NOMO-1 treated with DMSO at 0.1 percent for 48 hours (cell line): ENCODE results near the gene OR5AR1.
"Not testable (repeated sequence)": the region's sequence is repeated elsewhere in the genome, so short reads cannot be mapped to it uniquely, and the experiment has no call there.

Experiments
- DNase-seq: peaks from one replicate; lab custom pipeline; 2025; ENCODE audit not compliant: unreplicated experiment; lab: John Stamatoyannopoulos, UW

OR5AR1 gene

DNA sequence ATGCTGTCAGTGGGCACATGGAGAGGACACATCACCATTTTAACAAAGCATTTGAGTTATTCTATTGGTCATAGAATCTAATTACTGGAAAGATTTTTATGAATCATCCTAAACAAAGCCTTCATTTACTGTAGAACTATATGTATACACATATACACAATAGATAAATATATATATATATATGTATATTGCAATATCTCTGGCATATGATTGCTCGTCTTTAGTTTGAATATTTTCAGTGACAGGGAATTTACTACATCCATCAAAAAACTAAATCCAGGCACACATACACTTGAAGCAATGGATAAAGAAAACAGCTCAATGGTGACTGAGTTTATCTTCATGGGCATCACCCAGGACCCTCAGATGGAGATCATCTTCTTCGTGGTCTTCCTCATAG lies at the start of gene OR5AR1:
OR5AR1 (plus strand) TSS at position 301 of the 400 bp plus-strand sequence; CDS start at position 301, 0 bp downstream.
- DNase-seq, result no peak

DNA sequence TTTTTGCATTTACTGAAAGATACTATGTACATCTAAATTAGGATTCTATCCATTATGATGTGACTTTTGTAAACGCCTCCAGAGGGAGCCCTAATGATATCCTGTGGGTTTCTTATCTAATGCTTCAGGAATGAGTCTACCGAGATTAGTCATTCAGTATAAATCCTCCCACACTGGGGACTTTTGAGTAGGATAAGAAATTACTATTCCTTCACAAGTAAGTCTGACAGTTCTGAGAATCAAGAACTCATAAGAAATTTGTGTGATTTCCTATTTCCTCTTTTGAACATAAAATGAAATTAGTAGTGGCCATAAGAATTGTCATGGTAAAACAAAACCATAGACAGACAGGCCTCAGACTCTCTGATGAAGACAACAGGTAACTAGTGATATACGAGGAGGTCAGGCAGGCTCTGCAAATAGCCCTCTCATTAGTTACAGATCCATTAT lies 38.8 kb upstream of the OR5AR1 start:
- DNase-seq, result no peak

DNA sequence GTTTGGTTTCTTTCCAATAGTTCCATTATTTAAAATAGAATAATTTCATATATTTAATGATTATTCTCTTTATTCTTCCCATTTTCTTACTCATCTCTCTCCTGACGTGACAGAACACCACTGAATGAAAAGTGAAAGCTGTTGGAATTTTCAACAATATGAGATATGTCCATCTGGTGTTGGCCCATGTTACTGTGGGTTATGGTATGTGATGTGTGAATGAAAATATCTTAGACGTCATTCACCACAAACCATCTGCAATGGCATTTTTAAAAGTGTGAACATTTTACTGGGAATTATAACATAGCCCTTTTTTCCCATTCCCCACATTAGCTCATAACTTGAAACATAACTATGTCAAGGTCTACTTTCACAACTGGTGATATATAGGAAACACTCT lies 37.5 kb upstream of the OR5AR1 start:
- no peak for DNase-seq

- DNase-seq, result no peak
Measured at GRCh38 chr11:56632329-56632728, 31.2 kb upstream of the OR5AR1 start.

DNA sequence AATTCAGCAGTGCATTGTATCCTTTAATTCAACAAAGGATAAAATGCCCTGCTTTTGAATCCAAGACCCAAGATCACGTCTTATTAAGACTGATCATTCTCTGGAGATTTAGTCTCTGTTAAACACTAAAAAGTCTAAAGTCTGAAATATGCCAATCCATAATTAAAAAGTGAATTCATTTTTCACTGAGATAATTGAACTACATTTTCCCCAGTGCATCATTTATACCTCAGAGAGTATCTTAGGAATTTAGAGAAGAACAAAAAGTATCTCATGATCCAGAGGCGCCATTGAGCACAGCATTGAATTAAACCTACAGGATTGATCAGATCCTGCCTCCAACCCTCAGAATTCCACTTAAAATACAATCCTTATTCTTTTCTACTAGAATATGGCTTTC lies 26.6 kb upstream of the OR5AR1 start:
- DNase-seq, result no peak

GRCh38 chr11:56637500-56637899 lies 26.0 kb upstream of the OR5AR1 start:
- DNase-seq, result no peak

DNA sequence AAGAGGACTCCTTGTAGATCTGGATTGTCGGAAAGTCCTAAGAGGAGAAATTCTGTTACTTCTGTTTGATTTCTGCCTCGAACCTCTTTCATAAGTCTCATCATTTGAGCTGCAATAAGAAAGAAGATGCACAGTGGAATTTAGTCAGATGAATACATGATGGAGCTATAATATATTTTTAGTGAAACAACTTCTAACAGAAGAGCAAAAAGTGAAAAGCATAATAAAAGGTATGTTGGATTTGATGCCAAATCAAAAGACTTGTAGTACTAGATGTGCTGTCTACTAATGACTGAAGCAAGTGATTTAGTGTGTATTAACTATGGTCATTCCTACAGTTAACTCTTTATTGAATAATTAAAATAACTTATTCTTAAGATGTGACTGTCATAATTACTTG lies 21.1 kb upstream of the OR5AR1 start, which contains the start of gene OR5AP2:
OR5AP2 (minus strand) TSS at position 101 of the 400 bp plus-strand sequence; CDS start at position 101, 0 bp downstream.
- DNase-seq, result no peak

DNA sequence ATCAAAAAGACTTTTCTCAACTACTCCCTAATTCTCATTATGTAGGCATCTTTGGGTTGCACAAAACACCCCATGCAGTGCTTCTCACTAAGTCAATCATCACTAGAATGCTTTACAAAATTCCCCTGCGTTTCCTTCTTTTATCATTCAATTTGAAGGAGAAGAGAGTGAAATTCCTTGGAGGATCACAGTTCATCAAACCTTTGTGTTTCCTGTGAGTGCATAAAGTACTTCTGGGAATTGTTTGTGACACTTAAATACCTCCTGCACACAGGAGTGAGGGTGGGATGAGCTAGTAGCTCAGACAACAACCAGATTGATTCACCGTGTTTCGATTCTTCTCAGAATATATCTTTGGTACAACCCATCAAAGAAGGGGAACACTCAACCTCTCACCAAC lies 3.7 kb upstream of the OR5AR1 start:
- DNase-seq, result no peak

- no peak for DNase-seq
Measured at GRCh38 chr11:56670984-56671383, 7.5 kb downstream of the OR5AR1 start.

DNA sequence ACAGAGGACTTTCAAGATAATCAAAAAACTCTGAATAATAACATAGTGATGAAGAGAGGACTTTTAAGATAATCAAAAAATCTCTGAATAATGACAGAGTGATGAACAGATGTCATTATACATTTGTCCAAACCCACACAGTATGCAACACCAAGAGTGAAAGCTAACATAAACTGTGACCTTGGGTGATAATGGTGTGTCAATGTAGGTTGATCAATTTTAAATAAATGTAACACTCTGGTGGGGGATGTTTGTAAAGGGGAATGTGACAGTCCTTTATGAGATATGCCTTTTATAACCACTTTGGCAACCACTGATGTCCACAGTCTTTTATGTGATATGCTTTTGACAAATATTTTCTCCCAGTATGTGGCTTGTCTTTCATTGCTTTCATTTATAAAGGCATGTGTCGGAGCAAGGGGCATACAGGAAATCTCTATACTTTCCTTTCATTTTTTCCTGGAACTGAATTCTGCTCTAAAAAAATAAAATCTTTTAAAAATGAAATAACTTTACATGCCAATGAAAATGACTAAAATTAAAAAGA lies 25.1 kb downstream of the OR5AR1 start:
- DNase-seq, result no peak

DNA sequence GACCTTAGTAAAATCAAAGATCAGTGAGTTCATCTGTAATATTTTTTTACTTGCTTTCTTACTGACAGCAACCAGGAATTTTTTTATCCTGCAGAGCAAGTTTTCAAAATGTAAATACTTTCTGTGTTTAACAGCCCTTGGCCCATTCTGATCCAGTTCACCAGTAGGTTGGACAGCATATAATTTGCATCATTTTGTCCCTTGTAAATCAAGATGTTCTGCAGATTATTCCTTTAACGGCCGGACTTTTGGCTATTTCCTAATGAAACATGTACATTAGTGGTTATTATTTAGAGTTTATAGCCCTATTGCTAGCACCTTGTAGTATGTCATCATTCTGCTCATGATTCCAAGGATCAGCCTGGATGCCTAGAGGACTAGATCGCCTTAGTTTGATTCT lies 27.7 kb downstream of the OR5AR1 start:
- not testable (repeated sequence) for DNase-seq

- DNase-seq, result no peak
Measured at GRCh38 chr11:56693428-56693827, 29.9 kb downstream of the OR5AR1 start.

GRCh38 chr11:56698795-56699194 lies 35.3 kb downstream of the OR5AR1 start, which contains the start of gene OR9G1:
Gene OR9G1, plus strand, starts transcription at chr11:56699095. Its CDS starts 1,293 bp downstream, at chr11:56700388.
- DNase-seq, result no peak

- no peak for DNase-seq
Measured at GRCh38 chr11:56700242-56700913, 36.9 kb downstream of the OR5AR1 start.

- DNase-seq, result no peak
Measured at GRCh38 chr11:56700914-56701485, 37.5 kb downstream of the OR5AR1 start.

DNA sequence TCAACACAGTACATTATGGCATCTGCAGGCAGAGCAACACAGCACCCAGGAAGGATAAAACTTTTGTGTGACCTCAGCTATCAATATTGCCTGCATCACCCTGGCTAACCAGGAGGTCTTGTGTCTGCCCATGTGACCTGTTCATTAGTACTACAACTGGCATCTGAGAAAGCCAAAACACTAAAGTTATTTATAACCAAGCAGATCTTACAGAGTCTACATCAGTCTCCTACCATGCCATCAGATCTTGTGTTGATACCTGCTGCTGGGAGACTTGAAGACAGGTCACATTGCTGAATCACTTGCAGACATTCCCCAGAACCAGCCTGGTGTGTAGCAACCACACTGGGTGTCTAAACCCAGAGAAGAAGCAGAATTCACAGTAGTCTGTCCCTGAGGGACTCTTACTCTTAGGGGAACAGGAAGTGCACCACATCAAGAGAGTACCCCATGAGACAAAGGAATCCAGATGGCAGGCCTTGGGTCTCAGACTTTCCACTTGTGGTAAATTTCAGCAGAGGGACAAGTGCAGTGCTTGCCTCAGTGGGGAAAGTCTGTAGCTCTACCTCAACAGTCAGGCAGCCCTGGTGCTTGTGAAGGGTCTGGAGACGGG lies 42.4 kb downstream of the OR5AR1 start:
- no peak for DNase-seq

- DNase-seq, result no peak
Measured at GRCh38 chr11:56706486-56706885, 43.0 kb downstream of the OR5AR1 start.

DNA sequence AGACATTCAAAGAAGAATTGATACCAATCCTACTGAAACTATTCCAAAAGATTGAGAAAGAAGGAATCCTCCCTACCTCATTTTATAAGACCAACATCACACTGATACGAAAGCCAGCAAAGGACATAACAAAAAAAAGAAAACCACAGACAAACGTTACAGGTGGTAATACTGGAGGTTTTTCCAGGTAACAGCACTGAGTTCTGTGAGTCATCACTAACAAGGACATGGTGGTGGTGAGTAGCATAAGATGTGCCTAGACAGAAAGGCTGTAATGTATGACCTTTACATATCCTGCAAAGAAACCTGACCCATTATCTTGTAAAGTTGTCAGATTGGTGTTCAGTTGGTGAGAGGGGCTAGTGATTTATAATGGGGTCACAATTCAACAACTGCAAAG lies 50.7 kb downstream of the OR5AR1 start:
- DNase-seq, result no peak
